HG03457 (cell line): ENCODE data around the gene CSTPP1.

Experiments used
- ATAC-seq: cut with Tn5 transposase; IDR thresholded peaks from one replicate; pipeline ENCODE4 v1.9.1; 2021; ENCODE audit warnings: moderate number of reproducible peaks; ENCODE audit not compliant: unreplicated experiment

The CSTPP1 gene

DNA sequence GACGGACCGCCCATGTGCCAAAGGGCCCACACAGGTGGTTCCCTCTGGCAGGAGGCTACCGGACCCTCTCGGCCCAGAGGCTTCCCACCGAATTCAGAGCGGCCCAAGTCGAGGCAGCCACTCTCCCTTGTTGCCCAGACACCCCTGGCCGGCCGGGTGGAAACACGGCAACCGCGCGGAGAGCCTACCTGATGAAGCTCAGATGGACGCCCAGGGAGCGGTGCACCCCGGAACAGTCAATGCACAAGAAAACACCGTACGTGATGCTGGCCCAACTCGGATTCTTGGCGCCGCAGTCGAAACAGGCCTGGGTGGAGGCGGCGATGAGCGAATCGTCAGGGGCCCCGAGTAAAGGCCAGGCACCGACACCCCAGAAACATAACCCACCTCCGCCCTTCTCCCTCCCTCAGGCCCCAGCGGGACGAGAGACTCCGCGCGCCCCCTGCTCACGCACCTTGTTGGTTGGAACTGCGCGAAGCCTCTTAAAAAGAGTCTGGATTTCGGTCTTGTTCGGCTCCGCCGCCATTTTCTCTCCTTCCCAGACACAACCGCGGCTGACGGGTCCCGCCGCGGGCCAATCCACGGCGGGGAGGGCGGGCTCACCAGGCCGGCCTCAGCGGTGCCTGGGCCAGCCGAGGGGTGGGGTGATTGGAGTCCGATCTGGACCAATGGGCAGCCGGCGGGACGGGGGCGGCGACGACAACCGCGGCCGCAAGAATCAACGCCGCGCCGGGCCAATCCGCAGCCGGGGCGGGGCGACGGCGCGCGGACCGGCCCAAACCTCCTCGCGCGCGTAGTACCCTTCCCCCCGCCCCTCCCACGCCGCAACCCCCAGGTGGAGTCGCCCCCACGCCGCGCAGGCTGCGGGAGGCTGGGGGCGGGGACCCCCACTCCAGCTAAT, 240.0 kb downstream of the CSTPP1 start, which contains the start of gene ARFGAP2:
Gene ARFGAP2 (minus strand): TSS at position 552 of the 901 bp plus-strand sequence. CDS start 26 bp downstream, at position 526.
- ATAC-seq, result peak; percentile 70

DNA sequence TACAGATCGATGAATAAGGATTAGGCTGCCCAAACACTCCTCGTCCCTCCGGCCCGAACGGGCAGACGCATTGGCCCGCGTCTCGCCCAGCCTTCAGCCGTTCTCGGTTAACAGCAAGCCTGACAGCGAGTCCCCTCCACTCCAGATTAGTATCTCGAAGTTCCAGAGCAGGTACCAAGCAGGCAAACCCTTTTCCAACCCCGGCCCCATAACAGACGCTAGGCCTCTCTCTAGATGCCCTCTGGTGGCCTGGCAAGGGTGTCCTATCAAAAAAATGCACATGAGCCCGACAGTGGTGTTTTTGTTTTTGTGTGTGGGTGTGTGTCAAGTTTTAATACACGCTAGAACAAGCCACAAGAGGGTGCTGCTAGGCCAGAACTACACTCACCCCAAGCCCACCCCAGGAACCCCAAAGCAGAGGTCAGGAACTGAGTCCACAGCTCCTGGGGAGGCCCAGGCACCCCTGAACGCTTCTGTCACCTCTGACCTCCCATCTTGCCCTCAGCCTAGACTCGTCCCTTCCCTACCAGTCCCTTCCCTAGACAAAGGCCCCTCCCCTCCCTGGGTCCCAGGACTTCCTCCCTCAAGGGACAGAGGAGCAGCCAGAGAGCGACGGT, 240.8 kb downstream of the CSTPP1 start:
- ATAC-seq, result peak; percentile 33

DNA sequence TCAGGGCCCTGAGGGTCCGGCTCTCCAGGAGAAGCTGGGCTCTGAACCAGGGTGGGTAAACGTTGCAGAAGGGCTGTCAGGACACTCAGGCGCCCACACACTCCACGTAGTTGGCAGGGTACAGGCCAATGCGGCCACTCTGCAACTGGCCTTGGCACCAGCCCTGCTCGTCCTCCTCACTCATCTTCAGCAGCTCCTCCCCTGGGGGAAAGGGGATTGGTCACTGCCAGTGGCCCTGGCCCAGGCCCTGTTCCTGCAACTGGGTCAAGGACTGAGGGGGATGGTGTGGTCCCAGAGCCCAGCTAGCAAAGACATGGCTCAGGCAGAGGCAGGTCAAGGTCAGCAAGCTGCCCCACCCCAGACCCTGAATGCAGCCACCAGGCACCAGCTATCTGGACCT, 241.3 kb downstream of the CSTPP1 start:
- no peak for ATAC-seq

DNA sequence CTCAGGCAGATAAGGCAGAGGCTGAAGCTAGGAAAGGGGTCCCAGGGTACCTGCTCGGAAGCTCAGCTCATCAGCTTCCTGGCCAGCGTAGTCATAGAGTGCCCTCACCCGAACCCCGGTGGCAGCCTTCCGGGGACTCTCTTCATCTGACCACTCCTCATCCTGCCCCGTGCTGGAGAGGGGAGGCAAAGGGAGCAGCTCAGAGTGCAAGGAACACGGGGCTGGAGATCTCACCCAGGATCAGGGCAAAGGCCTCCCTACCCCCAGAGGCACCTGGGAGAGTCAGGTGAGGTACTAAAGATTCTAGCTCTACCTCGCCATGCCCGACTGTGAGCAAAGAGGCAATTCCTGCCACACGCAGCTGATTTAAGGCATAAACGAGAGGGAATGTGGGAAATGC, 241.8 kb downstream of the CSTPP1 start:
- ATAC-seq, result no peak

DNA sequence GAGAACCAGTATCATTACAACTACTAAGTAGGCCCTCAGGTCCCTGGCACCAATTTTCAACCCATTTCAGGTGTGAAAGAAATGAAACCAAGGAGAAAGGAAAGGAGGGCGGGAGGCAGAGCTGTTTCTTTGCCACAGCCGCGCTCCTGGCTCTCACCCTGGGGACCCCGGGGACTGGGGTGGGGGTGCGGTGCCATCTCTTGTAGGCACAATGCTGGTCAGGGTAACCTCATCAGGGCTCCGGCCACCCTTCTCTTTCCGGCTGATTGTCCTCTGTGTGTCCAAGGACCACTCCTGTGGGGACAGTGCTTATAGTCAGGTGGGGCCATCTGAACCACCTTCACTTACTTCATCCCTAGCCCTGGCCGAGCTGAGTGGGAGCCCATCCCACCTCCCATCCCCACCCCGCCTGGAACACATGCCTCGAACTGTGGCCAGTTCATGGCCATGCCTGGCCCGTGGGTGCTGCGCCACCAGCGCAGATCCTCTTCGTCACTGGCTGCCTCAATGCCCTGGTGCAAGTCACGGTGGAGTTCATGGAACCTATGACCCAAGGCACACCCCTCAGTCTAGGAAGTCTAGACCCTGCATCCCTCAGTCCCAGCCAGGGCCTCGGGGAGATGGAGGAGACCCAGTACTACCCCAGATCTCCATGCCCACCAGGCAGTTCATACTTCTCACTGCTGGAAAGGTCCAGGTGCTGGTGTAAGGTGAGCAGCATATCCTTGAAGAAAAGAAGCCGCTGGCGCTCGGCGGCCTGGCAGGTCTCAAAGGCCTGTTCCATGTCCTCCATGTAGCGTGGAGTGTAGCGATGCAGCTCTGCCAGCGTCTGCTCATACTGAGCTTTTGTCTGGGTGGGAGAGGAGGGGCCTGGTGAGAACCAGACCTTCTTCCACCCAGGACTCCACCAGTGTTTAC, 242.4 kb downstream of the CSTPP1 start:
- no peak for ATAC-seq

DNA sequence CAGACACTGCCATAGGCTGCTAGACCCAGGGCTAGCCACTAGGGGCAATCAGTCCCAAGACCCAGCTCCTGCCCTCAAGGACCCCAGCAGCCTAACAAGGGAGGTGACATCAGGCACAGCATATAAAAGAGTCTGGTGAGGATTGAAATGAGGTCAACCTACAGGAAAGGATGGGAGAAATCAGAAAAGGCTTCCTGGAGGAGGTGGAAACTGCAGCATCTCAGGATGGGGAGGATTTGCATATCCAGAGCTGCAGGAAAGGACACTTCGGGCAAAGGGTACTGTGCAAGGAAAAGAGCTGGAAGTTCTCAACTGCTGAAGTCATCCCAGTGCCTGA, 243.1 kb downstream of the CSTPP1 start:
- no peak for ATAC-seq

DNA sequence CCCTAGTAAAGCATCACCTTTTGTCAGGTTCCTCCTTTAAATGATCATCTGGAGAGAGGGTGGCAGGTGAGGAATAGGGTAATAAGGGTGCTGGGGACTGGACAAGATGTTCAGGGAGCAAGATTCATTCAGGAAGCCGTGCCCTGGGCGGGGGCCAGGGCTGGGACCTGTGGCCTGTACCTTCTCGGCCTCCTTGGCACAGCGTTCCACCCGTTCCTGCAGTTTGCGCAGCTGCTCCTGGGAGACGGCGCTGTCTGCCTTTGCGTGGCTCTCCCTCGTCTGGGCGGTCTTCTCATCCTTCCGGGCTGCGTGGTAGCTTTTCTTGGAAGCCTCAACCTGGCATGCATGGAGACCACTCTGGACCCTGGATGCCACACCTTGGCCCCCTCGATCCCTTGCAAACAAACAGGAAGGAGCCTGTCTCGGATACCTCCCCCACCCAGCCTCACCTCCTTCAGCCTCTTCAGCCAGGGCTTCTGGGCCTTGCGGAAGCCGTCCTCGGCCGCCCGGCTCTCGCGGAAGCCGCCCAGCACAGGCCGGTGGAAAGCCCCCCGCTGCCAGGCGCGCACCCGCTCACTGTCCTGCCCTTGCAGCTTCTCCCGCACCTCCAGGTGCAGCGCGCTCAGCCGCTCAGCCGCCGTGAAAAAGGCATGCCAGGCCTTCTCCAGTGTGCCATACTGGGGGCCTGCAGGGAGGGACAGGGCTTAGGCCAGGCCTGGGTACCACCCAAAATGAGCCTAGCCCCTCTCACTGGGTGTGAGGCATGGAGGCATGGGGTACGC, 243.6 kb downstream of the CSTPP1 start:
- ATAC-seq, result no peak

DNA sequence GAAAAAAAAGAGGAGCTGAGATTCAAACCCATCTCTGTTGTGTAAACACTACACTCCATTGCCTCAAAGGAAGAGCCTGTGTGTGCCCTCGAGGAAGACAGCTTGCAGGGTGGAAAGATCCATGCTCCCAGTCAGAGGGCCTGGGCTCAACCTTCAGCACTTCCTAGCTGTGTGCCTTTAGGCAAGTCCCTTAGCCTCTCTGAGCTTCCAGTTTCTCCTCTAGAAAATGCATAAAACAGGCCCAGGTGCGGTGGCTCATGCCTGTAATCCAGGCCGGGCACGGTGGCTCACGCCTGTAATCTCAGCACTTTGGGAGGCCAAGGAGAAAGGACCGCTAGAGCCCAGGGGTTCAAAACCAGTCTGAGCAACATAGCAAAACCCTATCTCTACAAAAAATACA, 244.7 kb downstream of the CSTPP1 start:
- ATAC-seq, result no peak

DNA sequence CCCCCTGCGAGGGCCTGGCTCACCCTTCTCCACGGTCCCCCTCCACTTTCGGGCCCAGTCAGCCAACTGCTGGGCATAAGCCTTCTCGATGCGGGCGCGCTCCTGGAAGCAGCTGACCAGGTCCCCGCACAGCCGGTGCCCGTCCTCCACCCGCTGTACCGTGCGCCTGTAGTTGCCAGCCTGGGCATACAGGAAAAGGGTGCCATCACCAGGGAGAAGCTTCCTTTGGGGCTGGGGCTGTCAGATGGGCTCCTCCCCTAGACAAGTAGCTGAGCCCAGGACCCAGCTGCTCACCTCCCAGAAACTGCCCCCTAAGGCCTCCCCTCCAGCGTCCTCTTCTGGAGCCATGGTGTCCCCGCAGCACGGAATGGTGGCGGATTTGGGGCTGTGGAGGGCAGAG, 245.8 kb downstream of the CSTPP1 start:
- no peak for ATAC-seq

DNA sequence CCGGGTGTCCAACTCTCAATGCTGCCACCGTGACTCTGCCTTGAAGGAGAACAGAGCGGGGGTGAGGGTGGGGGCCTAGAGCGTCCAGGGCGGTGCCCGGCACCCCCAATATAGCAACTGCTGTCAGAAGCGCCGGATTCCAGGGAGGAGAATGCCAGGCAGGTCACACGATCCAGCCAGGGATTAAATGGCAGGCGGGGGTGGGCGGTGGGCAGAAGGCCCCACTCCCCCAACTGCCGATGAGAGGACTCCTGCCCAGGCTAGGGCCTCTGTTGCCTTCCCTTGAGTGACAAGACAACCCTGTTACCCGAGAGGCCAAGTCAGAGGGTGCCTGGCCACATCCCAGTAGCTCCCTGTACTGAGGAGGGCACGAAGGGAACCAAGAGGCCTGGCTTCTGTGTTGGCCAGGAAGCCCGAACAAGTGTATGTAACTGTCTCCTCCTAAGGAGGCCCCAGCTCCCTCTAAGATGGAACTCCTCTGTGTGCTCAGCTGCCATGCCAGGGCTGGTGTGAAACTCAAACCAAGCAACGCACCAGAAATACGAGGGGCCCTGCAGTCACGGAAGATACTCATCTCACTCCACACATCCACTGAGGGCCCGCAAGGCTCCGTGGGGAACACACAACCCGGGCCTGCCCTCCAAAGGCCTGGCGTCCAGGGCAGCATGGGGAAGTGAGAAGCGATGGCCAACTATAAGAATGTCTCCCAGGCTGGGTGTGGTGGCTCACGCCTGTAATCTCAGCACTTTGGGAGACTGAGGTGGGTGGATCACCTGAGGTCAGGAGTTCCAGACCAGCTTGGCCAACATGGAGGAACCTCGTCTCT, 246.7 kb downstream of the CSTPP1 start:
- ATAC-seq, result no peak

DNA sequence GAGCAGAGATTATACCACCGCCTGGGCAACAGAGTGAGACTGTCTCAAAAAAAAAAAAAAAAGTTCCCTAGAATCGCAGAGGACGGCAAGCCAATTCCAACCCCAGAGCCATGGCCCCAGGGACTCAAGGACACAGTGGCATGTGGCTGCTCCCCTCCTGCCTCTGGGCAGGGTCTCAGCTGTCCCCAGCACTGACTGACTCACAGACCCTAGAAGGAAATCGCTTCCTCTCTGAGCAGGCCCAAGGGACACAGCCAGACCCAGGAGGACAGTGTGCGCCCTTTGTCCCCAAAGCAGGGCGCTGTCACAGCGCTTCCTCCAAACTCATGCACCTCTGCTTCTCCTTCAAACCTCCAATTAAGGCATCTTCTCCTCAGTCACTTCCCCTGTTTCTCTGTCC, 247.4 kb downstream of the CSTPP1 start:
- no peak for ATAC-seq

DNA sequence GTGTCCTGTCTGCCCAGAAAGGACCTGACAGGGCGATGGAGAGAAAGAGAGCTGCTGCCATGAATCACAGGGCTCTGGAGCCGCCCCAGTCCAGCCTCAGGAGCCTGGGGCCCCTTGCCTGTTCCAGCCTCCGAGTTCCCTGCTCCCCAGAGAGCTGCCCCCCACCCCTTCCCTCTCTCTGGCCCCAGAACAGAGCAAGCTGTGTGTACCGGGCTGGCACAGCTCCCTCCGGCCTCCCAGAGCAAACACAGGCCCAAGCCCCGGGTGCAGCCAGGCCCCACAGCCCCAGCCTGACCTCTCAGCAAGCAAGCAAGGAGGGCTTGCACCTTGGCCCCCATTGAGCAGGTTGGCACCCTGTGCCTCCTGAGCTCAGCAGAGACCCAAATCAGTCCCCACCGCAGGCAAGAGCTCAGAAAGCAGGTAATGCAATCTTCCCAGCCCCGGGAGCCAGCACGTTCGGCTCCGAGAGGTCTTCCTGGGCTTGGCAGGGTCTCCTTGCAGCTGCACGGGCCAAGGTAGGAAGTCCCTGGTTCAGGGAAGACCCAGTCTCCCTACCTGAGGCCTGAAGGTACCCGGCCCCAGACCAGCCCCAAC, 248.2 kb downstream of the CSTPP1 start:
- no peak for ATAC-seq

DNA sequence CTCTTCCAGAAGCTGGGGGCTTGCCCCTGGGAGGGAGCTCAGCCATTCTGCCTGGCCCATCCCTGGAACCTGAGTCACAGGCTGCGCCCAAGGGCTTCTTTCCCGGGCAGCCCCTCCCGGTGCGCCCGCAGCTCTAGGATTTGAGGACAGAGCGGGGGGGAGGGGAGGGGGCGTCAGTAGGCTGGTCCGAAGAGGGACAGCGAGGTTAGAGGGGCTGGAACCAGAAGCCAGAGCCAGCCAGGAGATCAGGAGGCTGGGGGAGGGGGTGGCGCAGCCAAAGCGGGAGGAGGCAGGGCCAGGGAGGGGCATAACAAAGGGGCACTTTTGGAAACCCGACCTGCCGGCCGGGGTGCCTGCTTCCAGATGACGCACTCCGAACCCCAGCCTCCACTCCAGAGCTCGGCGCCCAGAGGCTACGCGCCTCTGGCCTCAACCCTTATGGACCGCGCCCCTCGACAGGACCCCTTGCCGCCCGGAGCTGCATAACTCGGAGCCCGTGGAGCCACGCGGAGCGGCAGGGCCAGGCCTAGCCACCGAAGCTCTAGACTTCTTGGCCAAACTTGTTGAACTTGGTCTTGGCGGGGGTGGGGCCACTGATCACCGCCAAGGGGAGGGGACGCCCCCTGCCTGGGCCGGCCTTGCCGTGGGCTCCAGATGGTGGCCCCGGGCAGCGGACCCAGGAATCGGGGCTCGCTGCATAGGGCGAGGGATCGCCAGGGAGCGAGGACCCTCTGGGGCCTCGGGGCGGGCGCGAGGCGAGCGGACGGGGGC, 248.9 kb downstream of the CSTPP1 start:
- ATAC-seq, result no peak

DNA sequence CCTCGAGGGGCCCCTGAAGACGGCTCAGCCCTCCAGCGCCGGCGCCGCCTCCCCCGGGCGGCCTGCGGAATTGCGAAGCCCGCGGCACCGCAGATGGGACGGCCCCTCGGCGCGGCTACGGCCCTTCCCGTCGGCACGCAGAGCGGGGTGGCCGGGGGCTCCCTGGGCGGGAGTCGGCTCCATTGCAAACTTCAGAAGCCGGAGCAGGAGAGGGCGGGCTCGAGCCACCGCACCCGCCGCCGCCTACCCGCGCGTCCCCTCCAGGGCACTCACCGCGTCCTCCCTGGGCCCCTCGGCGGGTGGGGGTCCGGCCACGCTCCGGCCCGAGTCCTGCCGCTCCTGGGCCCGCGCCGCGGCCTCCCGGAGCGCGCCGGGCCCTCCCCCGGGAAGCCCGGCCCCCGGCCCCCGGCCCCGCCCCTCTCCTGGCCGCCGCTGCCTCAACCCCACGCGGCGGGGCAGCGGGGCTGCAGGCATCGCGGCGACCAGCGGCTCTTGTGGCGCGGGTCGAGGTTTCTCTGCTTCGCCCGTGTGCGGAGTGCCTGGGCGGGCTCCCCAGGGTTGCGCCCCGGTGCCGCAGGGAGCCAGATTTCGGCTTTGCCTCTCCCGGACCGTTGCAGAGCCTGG, 249.6 kb downstream of the CSTPP1 start, which contains the start of gene PACSIN3:
Gene PACSIN3 (minus strand): TSS at position 359 of the 624 bp plus-strand sequence. CDS start 3,707 bp downstream, outside the sequence.
- ATAC-seq, result no peak

DNA sequence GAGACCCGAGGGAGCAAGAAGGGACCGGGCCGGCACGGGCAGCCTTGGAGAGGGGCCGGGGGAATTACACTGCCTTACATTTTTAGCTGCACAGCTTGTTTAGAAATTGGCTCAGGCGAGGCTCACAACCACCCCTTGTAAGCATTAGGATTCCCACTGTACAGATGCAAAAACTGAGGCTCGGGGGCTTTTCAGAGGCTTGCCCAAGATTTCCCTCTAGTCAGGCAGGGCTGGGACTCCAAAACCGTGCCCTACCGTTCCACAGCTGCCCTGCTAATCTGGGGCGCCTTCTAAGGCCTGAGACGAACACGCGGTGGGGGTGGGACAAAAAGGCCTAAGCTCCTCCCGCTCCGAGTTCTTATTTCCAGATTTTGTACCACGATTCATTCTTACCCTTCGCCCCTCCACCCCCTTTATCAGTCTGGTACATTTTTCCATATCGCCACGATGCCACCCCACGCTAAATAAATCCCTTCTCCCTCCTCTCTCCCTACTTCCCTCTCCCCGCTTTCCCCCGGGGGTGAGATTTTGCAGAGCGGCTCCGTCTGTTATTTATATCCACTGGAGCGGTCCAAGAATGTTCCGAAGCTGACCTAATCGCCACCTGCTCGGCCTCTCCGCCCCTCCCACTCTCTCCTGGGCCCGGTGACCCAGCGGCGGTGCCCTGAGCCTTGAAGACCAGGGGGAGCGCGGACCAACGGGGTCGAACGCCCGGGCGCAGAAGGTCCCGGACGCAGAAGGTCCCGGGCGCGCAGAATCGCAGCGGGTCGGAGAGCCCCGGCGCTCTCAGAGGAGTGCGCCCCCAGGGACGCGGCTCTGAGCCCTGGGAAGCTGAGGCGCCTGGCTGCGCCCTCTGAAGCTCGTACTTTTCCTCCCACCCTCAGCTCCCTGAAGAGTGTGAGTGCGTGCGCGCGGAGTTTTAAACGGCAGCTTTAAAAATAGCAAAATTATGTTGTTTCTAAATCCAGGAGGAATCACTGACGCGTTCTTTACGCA, 250.4 kb downstream of the CSTPP1 start:
- no peak for ATAC-seq

DNA sequence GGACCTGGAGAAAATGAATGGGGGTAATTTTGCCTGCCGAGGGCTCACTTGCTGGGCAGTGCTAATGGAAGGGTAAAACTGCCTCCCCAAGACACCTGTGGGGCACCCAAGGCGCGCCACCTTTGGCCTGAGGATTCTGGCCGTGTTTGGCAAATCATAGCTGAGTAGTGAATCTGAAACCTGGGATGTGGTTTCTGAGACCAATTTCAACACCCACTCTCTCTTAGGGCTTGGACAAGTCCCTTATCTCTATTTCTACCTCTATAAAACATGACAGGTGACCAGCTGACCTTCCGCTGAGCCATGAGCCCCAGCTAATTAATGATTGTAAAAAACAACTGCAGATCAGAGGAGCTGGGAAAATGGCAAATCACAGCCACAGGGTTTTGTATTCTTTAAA, 251.2 kb downstream of the CSTPP1 start:
- ATAC-seq, result no peak

DNA sequence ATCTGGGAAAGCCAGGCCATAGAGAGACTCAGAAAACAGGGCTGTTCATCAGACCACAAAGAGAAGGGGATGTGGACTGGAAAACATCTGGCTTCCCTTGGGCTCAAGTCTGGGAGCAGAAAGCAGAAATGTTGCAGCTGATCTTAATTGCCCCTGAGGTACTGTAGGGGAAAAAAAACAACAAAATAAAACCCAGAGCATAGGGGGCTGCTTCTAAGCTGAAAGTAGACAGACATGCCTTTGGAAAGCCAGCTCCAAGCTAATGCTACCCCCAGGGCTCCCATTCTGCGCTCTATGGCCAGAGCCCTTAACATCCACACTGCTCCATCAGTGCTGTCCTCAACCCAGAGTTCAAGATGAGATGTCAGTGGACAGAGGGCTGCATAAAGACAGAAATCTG, 251.7 kb downstream of the CSTPP1 start:
- ATAC-seq, result no peak
